TTC549 (cell line): ENCODE measurements around the gene ACTMAP.
"Not testable (repeated sequence)": the region's sequence is repeated elsewhere in the genome, so short reads cannot be mapped to it uniquely, and the experiment has no call there.

ENCODE experiments used
- FAIRE-seq: peaks from 2 replicates; lab custom pipeline; 2012; peaks lifted over from hg19 to GRCh38; lab: Jason Lieb, UNC

Gene ACTMAP, protein sequence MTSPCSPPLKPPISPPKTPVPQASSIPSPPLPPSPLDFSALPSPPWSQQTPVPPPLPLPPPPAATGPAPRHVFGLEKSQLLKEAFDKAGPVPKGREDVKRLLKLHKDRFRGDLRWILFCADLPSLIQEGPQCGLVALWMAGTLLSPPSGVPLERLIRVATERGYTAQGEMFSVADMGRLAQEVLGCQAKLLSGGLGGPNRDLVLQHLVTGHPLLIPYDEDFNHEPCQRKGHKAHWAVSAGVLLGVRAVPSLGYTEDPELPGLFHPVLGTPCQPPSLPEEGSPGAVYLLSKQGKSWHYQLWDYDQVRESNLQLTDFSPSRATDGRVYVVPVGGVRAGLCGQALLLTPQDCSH

DNA sequence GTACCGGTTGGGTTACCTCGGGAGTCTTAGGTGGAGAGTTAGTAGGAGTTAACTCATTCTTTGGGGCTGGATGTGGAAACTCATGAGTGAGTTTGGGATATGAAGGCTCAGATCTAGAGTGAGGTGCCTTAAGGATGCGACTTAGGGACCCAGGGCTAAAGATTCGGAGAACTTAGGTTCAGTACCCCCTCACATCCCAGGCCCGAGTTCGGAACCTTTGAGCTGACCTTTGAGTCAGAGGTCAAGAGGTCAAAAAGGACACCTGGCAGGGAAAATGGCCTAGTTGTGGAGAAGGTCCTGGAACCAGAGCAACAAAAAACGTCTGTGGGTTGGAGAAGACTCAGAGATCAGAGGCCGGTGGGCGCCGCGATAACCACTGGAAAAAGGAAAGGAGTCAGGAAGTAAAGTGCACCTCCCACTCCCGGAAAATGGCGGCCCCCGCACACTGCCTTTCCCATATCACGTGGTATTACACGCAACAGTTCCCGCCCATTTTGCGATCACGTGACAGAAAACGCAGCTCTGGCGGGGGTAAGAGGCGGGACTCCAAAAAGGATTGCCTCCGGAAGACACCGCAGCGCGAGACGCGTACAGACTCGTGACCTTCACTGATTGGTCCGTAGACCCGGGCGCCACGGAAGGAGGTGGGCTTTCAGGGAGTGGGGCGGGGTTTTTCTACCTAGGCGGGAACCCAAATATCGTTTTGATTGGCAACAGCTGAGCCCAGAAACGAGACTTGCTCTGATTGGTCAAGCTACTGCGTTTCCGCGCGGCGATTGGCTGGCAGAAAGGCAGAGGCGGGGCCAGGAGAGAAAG, at the start of gene ACTMAP:
Gene ACTMAP (minus strand): TSS at position 420 of the 816 bp plus-strand sequence. CDS start 674 bp downstream, outside the sequence.
- peak; percentile 97 for FAIRE-seq

DNA sequence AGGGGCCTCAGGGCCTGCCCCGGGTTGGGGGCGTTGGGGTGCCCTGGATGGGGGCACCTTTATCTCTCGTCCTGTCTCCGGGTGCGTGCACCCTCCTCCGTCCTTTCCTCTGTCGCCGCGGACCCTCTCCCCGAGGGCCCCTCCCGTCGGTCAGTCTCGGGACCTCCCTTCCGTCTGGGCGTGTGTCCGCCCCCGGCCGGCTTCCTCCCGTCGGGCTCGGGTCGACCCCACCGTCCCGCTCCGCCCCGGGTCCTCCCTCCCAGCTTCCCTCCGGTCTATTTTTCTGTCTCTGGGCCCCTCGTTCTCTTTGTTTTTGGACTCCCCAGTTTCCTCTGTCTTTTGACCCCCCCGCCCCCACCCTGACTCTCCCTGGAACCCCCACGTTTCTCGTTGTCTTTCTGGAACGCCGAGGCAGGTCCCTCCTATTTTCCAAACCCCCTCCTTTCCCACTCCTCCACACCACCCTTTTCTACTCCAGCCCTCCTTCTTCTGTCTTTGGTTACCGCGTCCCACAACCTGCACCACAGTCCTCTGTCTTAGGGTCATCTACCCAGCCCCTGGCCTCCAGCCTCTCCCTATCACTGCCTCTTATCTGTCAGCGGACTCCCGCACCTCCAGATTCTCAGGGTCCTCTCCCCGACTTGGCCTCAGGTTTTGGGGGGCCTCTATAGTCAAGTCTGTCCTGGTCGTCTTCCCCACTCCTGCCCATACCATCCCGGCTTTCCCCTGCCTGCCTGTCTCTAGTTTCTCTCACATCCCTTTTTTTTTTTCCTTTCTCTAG, 49.5 kb upstream of the ACTMAP start:
- no peak for FAIRE-seq

DNA sequence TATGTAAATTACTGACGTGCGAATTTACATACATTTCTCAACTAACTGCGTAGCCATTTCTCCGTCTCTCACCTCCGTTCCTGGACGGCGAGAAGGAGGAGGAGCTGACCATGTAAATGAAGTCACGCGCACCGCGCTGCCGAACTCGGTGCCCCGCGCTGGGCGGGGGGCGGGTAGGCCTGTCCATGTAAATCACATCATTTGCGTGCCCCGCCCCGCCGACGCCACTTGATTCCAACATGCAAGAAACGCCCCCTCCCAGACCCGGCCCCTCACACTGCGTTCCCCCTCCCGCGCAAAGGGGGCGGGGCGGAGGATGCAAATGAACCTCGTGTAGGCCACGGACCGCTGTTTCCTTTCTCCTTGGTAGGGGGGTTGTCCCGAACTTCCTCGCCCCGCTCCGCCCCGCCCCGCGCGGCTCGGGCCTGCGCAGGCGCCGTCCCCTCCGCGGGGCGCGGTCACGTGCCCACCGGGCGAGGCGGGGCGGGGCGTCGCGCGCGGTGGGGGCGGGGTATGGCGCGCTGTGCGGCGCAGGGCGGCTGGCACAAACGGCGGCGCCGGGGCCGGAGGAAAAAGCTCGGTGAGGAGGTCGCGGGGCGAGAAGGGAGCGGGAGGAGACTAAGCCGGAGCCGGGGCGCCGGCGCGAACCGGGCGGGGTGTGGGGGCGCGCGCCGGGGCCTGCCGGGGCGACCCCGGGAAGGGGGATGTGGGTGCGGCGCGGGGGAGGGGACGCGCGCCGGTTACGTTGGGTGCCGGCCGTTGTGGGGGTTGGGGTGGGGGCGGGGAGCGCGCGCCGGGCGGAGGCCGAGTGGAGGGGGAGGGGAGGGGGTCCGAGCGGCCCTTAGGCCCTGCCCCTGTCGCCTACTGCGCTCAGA, 48.6 kb upstream of the ACTMAP start, which contains the start of gene EGLN2:
Gene EGLN2 (plus strand): TSS at position 509 of the 875 bp plus-strand sequence. CDS start 1,382 bp downstream, outside the sequence.
- FAIRE-seq = peak; percentile 92

DNA sequence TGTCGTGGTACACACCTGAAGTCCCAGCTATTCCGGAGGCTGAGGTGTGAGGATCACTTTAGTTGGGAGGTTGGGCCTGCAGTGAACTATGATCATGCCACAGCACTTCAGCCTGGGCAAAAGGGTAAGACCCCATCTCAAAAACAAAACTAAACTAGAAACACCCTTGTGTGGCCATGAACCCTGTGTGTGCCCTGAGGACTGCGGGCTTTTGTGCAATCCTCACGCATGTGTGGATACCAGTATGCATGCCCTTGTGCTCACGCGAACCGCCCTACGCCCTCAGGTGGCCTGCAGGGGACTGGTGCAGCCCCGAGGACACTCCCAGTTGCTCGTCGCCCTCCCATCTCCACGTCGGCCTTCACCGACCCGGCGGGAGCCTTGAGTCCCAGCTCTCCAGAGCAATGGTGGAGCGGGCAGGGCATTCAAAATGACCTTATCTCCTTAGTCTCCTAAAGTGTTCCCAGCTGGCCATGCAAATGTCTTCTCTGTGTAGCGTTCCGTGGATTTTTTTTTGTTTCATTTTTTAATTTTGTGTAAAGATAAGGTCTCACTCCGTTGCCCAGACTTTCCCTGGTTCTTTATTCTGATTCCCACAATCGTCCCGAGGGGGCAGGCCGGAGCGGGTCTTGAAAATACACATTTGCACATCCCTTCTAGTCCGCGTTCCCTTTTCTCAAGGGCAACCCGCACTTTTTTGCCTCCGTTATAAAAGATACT, 47.8 kb upstream of the ACTMAP start:
- no peak for FAIRE-seq

DNA sequence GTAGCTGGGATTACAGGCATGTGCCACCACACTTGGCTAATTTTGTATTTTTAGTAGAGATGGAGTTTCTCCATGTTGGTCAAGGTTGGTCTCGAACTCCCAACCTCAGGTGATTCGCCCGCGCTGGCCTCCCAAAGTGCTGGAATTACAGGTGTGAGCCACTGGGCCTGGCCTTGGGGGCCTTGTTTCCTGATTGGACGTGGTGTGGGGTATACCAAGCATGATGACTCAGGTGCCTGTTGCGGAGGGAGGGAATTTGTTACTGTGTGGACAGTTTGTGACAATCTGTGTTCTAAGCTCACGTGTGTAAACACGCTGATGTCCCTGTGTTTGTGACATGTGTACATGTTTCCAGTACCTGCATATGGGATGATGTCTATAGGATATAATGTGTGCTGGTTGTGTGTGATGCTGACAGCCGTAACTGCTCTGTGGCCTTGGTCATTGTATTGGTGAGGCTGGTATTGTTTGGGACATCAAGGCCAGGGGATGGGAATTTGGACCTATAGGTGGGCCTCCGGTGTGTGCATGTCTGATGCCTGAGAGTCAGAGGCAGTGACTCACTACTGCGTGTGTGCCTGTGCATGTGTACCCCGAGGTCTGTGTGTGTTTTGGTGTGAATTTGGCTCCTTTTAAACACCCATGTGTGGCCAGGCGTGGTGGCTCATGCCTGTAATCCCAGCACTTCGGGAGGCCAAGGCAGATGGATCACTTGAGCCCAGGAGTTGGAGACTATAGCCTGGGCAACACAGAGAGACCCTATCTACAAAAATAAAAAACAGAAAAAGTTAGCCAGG, 47.1 kb upstream of the ACTMAP start:
- no peak for FAIRE-seq

DNA sequence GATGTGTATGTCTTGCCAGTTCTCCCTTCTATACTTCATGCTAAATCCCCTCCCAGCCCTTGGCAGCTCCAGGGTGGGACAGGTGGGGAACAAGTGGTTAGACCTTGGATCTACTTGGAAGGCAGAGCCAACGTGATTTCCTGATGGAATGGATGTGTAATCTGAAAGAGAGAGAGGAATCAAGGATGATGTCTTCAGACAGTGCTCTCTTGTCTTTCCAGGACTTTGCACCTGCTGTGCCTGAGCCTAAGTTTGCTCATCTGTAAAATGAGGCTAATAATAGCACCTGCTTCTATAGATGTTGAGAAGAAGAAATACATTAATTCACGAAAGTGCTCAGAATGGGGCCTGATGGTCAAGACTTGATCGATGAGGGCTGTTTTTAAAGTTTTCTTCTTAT, 41.7 kb upstream of the ACTMAP start:
- no peak for FAIRE-seq

DNA sequence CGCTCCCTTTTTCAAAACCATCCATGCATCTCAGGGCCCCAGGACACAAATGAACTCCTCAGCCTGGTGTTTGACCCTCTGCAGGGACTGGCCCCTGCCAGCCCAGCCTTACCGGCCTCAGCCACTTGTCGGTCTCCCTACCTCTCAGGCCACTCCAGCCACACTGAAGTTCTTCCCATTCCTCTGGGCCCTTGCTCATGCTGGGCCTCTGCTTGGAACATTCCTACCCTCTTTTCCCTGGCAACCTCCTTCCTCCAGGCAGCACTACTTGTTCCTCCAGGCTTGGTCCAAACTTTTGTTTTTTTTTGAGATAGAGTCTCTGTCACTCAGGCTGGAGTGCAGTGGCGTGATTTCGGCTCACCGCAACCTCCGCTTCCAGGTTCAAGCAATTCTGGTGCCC, 41.1 kb upstream of the ACTMAP start:
- no peak for FAIRE-seq

DNA sequence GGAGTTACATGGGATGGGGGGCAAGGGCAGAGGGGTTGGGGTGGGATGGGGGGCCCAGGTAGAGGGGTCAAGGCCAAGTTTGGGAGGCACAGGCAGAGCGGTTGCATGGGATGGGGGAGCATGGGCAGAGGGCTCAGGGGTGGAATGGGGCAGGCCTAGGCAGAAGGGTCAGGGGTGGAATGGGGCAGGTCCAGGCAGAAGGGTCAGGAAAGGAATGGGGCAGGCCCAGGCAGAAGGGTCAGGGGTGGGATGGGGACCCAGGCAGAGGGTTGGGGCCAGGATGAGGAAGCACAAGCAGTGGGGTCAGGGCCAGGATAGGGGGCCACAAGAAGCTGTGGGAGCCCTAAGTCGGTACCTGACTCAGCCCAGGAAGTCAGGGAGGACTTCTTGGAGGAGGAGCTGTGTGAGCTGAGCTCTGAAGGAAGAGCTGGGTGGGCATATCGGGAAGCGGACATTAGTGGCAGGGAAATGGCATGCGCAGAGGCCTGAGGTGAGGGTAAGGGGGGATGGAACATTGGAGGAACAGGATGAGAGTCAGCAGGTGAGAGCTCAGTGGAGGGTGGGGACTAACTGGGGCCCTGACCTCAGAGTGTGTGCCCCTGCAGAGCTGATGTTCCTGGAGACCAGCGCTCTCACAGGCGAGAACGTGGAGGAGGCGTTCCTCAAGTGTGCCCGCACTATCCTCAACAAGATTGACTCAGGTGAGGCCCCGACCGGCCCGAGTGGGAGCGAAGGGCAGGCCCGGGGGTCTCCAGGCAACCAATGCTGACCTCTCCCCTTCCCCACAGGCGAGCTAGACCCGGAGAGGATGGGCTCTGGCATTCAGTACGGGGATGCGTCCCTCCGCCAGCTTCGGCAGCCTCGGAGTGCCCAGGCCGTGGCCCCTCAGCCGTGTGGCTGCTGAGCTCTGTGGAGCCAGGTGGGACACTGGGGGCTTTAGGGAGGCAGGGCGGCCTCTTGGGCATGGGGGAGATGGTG, 36.1 kb upstream of the ACTMAP start:
- FAIRE-seq = no peak

DNA sequence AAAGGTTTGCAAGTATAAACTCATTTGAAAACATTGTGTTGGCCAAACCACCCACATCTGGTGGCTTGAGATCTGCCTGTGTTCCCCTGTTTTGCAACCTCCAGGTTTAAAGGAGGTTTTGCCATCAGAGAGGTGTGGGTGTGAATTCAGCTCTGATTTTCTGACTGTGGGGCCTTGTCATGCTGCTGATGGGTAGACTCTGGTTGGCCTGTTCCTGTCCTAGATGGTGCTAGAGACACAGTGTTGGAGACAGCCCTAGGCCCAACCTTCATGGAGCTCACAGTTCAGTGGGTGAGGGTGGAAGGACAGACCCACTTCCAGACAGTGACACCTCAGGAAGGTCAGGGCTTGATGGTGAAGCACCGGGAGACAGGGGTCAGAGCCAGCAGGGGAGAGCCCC, 35.2 kb upstream of the ACTMAP start:
- no peak for FAIRE-seq

DNA sequence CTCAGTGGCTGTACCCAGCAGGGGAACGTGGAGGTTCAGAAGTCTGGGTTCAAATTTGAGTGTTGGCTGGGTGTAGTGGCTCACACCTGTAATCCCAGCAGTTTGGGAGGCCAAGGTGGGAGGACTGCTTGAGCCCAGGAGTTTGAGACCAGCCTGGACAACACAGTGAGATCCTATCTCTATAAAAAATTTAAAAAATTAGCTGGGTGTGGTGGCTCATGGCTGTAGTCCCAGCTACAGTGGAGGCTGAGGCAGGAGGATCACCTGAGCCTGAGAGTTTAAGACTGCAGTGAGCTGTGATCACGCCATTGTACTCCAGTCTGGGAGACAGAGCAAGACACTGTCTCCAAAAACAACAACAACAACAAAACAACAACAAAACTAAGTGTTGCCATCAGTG, 33.9 kb upstream of the ACTMAP start:
- not testable (repeated sequence) for FAIRE-seq

DNA sequence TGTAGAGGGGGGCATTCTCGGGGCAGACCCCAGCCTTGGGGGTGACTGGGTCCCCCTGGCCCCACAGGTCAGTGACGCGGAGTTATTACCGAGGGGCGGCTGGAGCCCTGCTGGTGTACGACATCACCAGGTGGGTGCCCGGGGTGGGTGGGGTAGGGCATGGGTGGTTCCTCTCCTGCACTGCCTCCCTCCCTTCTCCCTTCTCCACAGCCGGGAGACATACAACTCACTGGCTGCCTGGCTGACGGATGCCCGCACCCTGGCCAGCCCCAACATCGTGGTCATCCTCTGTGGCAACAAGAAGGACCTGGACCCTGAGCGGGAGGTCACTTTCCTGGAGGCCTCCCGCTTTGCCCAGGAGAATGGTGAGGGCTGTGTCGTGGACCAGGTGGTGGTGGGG, 33.4 kb upstream of the ACTMAP start:
- no peak for FAIRE-seq

DNA sequence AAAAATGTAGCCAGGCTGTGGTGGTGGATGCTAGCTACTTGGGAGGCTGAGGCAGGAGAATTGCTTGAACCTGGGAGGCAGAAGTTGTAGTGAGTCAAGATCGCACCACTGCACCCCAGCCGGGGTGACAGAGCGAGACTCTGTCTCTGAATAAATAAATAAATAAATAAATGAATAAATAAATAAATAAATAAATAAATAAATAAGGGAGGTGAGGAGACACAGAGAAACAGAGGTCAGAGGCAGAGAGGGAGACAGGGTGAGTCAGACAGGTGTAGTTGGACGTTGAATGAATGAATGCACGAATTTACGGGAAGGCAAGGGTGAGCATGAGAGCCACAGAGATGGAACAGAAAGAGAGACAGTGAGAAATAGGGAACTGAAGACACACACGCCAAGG, 30.9 kb upstream of the ACTMAP start:
- no peak for FAIRE-seq

DNA sequence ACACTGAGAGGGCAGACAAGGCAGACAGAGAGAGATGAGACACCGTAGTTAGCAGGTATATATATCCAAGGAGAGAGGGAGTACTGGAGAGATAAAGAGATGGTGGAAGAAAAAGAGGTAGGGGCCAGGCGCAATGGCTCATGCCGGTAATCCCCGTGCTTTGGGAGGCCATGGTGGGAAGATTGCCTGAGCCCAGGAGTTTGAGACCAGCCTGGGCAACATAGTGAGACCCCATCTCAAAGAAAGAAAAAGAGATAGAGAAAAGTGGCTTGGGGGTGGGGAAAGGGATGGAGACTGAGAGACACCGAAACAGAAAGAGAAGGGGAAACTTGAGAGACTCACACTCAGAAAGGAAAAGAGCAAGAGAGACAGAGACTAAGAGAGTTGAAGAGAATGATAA, 30.3 kb upstream of the ACTMAP start:
- no peak for FAIRE-seq

DNA sequence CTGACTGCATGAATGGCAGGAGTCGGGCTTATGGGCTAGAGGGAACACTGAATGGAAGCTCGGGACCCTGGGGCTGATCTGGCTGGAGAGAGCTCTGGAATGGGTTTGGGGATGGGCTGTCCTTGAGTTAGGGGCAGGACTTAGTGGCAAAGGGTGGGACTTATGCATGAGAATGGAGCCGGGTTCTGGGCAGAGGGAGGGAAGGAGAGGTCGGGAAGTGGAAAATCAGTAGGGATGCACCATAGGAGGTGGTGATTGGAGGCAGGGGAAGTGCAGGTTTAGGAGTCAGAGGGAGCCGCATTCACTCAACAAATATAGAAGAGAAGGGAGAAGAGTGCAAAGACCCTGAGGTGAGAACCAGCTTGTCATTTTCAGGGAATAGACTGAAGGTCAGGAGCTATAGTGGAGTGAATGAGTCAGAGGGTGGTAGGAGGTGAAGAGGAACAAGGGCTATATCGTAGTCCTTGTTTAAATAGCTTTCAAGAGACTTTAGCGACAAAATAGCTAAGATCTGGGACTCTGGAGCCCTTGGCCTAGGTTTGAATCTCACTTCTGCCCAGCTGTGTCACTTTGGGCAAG, 28.5 kb upstream of the ACTMAP start:
- no peak for FAIRE-seq

DNA sequence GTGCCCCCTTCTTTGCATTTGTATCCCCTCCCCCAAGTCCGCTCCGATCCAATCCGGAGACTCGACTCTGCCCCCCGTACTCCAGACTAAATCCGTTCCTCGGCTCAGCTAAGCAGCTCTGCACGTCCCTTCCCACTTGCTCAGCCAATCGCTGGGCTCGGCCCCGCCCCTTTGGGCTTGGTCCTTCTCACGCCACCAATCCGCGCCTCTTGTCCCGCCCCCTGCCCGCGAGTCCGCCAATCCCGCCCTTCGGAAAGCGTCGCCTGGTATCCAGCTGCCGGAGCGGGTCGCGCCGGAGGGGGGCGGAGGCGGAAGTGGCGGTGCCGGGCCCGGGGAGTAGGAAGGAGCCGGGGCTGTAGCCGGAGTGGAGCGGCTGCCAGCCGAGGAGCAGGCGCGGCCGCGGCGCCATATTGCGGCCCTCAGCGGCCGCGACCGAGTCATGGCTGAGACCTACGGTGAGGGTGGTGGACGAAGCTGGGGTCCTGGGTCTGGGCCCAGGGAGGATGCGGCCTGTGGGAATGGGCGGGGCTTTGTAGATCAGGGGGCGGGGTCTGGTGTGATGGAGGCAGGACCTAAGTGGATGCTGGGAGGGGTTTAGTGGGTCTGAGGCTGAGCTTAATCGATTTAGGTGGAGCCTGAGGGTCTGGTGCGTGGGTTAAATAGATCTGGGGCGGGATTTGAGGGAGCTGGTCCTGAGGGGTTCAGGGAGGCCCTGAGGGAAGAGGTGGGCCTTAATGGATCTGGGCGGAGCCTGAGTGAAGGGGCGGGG, 27.8 kb upstream of the ACTMAP start, which contains the start of gene RAB4B:
Gene RAB4B (plus strand): TSS at position 311 of the 769 bp plus-strand sequence. CDS start 129 bp downstream, at position 440.
- peak; percentile 90 for FAIRE-seq

DNA sequence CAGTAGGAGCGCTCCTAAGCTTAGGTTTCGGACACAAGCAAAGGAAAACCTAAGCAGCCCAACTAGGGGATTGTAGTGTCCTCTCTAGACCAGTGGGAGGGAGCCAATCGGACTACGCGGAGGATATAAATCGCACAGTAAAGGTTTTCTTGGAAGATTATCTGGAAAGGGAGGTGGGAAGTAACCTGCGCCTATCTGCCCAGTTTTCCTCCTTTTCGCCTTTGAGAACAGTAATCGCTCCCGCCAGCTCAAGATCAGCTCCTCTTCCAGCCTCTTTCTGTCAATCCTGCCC, 27.3 kb upstream of the ACTMAP start:
- FAIRE-seq = no peak

DNA sequence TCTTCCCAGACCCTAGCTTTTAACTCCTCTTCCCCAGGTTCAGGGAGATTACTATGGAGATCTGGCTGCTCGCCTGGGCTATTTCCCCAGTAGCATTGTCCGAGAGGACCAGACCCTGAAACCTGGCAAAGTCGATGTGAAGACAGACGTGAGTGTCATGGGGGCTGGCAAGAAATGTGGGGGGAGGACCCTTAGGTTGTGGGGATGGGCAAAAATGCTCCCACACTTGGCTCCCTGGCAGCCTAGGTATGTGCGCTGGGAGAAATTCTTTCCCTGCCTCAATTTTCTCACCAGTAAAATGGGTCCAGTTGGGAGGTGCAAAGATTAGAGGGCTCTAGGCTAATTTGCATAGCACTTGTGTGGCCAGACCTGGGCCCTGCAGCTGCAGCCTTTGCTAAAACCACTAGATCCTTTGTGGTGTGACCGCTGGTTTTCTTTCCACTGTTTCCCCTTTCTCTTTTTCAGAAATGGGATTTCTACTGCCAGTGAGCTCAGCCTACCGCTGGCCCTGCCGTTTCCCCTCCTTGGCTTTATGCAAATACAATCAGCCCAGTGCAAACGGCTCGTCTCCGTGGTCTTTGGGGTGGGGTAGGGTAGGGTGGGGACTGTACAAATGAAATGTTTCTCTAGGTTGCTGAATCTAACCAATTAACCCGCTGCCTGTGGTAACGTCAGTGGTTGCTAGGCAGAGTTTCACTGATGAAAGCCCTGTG, 26.8 kb upstream of the ACTMAP start:
- FAIRE-seq = no peak
